KMS-11 (cell line): ENCODE results near the gene MYO1E.

ENCODE experiments used
- H2AFZ ChIP-seq: fragments of 200-600 bp; sonication (generic); 2 replicates; pipeline ENCODE4 v1.6.1; 2016; ENCODE audit warnings: antibody characterized with exemption, mixed run types, low read depth
- H3K27ac ChIP-seq: fragments of 200-600 bp; sonication (generic); 2 replicates; pipeline ENCODE4 v1.6.1; 2016; ENCODE audit warnings: mild to moderate bottlenecking, mixed run types
- H3K27me3 ChIP-seq: fragments of 200-600 bp; sonication (generic); 2 replicates; pipeline ENCODE4 v1.6.1; 2017; ENCODE audit warnings: mild to moderate bottlenecking, low read depth, mixed run types, moderate library complexity; ENCODE audit not compliant: insufficient read depth
- H3K36me3 ChIP-seq: fragments of 200-600 bp; sonication (generic); 2 replicates; pipeline ENCODE4 v1.6.1; 2017; ENCODE audit warnings: mild to moderate bottlenecking, mixed run types; ENCODE audit not compliant: insufficient read depth
- H3K4me1 ChIP-seq: fragments of 200-600 bp; sonication (generic); 2 replicates; pipeline ENCODE4 v1.6.1; 2016; ENCODE audit warnings: mild to moderate bottlenecking, low read depth, mixed run types; ENCODE audit not compliant: poor library complexity, severe bottlenecking
- H3K4me2 ChIP-seq: fragments of 200-600 bp; sonication (generic); 2 replicates; pipeline ENCODE4 v1.7.0; 2016; ENCODE audit warnings: mild to moderate bottlenecking, mixed run types
- H3K4me3 ChIP-seq: fragments of 200-600 bp; sonication (generic); IDR thresholded peaks from 2 replicates; pipeline ENCODE4 v1.6.1; 2017; ENCODE audit warnings: low read depth, low read length, mixed read lengths; ENCODE audit not compliant: insufficient read depth
- H3K79me2 ChIP-seq: fragments of 200-600 bp; sonication (generic); 2 replicates; pipeline ENCODE4 v1.6.1; 2016; ENCODE audit warnings: low read depth, mixed run types; ENCODE audit not compliant: insufficient read depth
- H3K9ac ChIP-seq: fragments of 200-600 bp; sonication (generic); 2 replicates; pipeline ENCODE4 v1.6.1; 2016; ENCODE audit warnings: mild to moderate bottlenecking, mixed run types
- H4K20me1 ChIP-seq: fragments of 200-600 bp; sonication (generic); 2 replicates; pipeline ENCODE4 v1.6.1; 2016; ENCODE audit warnings: mild to moderate bottlenecking, mixed run types; ENCODE audit not compliant: insufficient read depth
- TF ChIP-seq, protein P1 (sequence below): fragments of 200-600 bp; sonication (generic); conservative IDR thresholded peaks from 2 replicates; pipeline ENCODE4 v1.6.1; 2017; ENCODE audit warnings: low read depth, mild to moderate bottlenecking, antibody characterized with exemption, low read length, moderate library complexity, mixed read lengths

Gene MYO1E

DNA sequence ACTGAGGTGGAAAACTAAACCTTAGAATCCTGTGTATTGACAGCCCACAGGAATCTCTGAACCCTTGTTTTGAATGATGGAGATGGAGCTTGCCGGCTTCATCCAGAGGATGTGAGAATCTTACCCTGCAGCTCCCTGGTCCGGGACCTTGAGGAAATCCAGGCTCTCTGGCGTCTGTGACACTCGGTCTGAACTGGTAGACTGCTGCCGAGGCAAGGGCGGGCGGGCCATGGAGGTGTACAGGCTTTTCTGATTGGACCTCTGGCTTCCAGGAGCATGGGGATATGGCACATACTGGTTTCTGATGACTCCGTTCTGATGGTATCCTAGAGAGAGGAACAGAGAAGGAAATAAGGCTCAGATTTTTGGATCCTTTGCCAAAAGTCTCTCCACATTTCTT lies 219.2 kb downstream of the MYO1E start:
- TF ChIP-seq, protein P1, sequence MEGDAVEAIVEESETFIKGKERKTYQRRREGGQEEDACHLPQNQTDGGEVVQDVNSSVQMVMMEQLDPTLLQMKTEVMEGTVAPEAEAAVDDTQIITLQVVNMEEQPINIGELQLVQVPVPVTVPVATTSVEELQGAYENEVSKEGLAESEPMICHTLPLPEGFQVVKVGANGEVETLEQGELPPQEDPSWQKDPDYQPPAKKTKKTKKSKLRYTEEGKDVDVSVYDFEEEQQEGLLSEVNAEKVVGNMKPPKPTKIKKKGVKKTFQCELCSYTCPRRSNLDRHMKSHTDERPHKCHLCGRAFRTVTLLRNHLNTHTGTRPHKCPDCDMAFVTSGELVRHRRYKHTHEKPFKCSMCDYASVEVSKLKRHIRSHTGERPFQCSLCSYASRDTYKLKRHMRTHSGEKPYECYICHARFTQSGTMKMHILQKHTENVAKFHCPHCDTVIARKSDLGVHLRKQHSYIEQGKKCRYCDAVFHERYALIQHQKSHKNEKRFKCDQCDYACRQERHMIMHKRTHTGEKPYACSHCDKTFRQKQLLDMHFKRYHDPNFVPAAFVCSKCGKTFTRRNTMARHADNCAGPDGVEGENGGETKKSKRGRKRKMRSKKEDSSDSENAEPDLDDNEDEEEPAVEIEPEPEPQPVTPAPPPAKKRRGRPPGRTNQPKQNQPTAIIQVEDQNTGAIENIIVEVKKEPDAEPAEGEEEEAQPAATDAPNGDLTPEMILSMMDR: no peak
- H3K36me3 ChIP-seq: no peaks in the 10 kb centered on the region
- no peak overlapping the region for H3K4me2 ChIP-seq
- no peak overlapping the region for H3K27ac ChIP-seq
- no peaks in the 10 kb centered on the region for H3K4me1 ChIP-seq
- H3K79me2 ChIP-seq: no peaks in the 10 kb centered on the region
- no peaks in the 10 kb centered on the region for H3K27me3 ChIP-seq
- no peak overlapping the region for H2AFZ ChIP-seq
- H3K9ac ChIP-seq: no peak overlapping the region
- H3K4me3 ChIP-seq: no peak overlapping the region
- no peaks in the 10 kb centered on the region for H4K20me1 ChIP-seq

DNA sequence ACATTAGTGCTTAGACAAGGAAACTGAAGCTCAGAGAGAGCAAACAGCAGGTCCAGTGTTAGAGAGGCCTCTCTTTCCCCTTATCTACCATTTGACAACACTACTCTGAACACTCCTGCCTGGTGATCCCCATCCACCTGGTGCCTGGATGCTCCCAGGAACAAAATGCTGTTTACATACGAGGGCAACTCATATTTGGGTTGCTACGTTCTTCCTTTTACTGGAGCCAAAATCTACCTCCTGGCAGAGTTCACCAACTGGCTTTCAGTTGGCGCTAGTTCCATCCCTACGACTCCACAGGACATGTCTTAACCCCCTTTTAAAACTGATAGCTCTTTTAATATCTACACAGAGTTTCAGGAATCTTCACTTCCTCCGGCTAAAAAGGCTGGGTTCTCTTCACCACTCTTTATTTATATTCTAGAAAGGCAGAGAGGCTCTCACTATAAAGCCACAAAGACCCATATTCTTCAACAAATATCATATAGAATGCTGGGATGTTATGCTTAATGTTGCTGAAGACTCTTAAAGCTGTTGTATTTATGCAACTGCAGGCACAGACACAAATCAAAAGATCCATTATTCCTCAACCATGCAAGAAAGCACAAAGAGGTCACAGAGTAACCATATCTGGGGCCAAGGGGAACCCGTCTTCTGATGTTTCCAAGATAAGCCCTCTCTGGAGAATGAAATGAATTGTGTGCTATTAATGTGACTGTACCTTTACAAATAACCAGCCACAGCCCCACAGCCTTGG lies 219.8 kb downstream of the MYO1E start:
- H3K4me2 ChIP-seq: no peak overlapping the region
- TF ChIP-seq, protein P1: no peak
- H3K27me3 ChIP-seq: no peaks in the 10 kb centered on the region
- no peaks in the 10 kb centered on the region for H3K79me2 ChIP-seq
- H3K36me3 ChIP-seq: no peaks in the 10 kb centered on the region
- no peak overlapping the region for H2AFZ ChIP-seq
- H3K4me3 ChIP-seq: no peak overlapping the region
- H3K9ac ChIP-seq: no peak overlapping the region
- no peaks in the 10 kb centered on the region for H4K20me1 ChIP-seq
- no peak overlapping the region for H3K27ac ChIP-seq
- H3K4me1 ChIP-seq: no peaks in the 10 kb centered on the region

- Histone ChIP-seq H3K36me3 (no peaks in the 10 kb centered on the region), H3K4me3 (no peak overlapping the region), H3K4me1 (no peaks in the 10 kb centered on the region), H3K27ac (no peak overlapping the region), H2AFZ (no peak overlapping the region), H3K79me2 (no peaks in the 10 kb centered on the region), H3K4me2 (no peak overlapping the region), H3K9ac (no peak overlapping the region), H4K20me1 (no peaks in the 10 kb centered on the region), H3K27me3 (no peaks in the 10 kb centered on the region)
- TF ChIP-seq, protein P1: no peak
Observed at GRCh38 chr15:59150185-59150584, 222.5 kb downstream of the MYO1E start.

GRCh38 chr15:59148153-59148833 lies 224.4 kb downstream of the MYO1E start:
- TF ChIP-seq, protein P1: no peak
- H3K4me2 ChIP-seq: no peak overlapping the region
- H3K9ac ChIP-seq: no peak overlapping the region
- H3K36me3 ChIP-seq: no peaks in the 10 kb centered on the region
- no peak overlapping the region for H3K27ac ChIP-seq
- no peaks in the 10 kb centered on the region for H3K79me2 ChIP-seq
- H2AFZ ChIP-seq: no peak overlapping the region
- H3K4me3 ChIP-seq: no peak overlapping the region
- H3K4me1 ChIP-seq: no peaks in the 10 kb centered on the region
- no peaks in the 10 kb centered on the region for H3K27me3 ChIP-seq
- H4K20me1 ChIP-seq: no peaks in the 10 kb centered on the region
